K562 (cell line): ENCODE data around the gene ZFYVE28. TPM values are rescaled to one million over a fixed set of nuclear protein-coding genes. Genes with fewer than 3 reads are reported as not detected.
A peak's percentile ranks its signal among the peaks of the same experiment; 100 is the strongest.

Experiments
- ATAC-seq: fragments of 200-7000 bp; cut with Tn5 transposase; 3 replicates; pipeline ENCODE4 v1.9.1; 2020; ENCODE audit warnings: moderate library complexity
- BruUV-seq: library from RNA; stranded (reverse); fragments of 400-500 nt; replicated peaks from 2 replicates; lab custom pipeline; 2021; lab: Mats Ljungman, UMichigan
- CTCF ChIA-PET: fragments of 300-600 bp; formaldehyde crosslinking; extraction: SDS; loops from one replicate; lab custom pipeline; 2021; ENCODE audit warnings: low intra/inter-chr PET ratio; lab: Yijun Ruan, JAX
- POLR2A ChIA-PET: fragments of 300-600, 350-650 bp; sonication (Branson Sonifier 250); formaldehyde crosslinking; extraction: SDS; loops from one replicate; lab custom pipeline; 2021; ENCODE audit warnings: antibody characterized with exemption, inconsistent platforms; lab: Yijun Ruan, JAX
- DNase-seq, 4 experiments: peaks; one replicate each; pipeline versions ENCODE4 v3.0.0 to v3.0.0-alpha.2; 2011 to 2018; ENCODE audit warnings: low spot score in 3 of 4, mixed read lengths in 3 of 4; ENCODE audit errors: extremely low read depth in 1 of 4
- FAIRE-seq: peaks from 2 replicates; lab custom pipeline; 2011; peaks lifted over from hg19 to GRCh38; lab: Jason Lieb, UNC
- H2AFZ ChIP-seq: 2 replicates; pipeline ENCODE4 v1.6.0; 2011; ENCODE audit warnings: low read depth, low read length, control low read depth, inconsistent platforms
- H3K27ac ChIP-seq: fragments of 200-600 bp; 3 replicates; pipeline ENCODE4 v1.8.0; 2011; ENCODE audit warnings: low read depth, mild to moderate bottlenecking, control low read depth, inconsistent platforms, low read length, moderate library complexity, mixed read lengths; ENCODE audit errors: extremely low read depth
- H3K27me3 ChIP-seq, 2 experiments: fragments of 300-600 bp in 1 of 2; 2 replicates in 1 of 2; 3 replicates in 1 of 2; pipeline versions ENCODE4 v1.6.0 to v1.8.0; 2011; ENCODE audit warnings: inconsistent platforms in 2 of 2, low read length in 2 of 2, mild to moderate bottlenecking in 1 of 2, mixed read lengths in 1 of 2, moderate library complexity in 1 of 2; ENCODE audit not compliant: control insufficient read depth in 2 of 2, insufficient read depth in 2 of 2
- H3K36me3 ChIP-seq: fragments of 300-600 bp; 3 replicates; pipeline ENCODE4 v1.8.0; 2011; ENCODE audit warnings: mild to moderate bottlenecking, low read length, inconsistent platforms; ENCODE audit not compliant: control insufficient read depth, insufficient read depth
- H3K4me1 ChIP-seq, 2 experiments: fragments of 200-600 bp in 1 of 2; replicated peaks in 1 of 2; 2 replicates in 1 of 2; 3 replicates in 1 of 2; pipeline versions ENCODE4 v1.5.1 to v1.8.0; 2011; ENCODE audit warnings: inconsistent platforms in 2 of 2, low read length in 2 of 2, mild to moderate bottlenecking in 1 of 2, mixed read lengths in 1 of 2, moderate library complexity in 1 of 2; ENCODE audit not compliant: control insufficient read depth in 2 of 2, insufficient read depth in 2 of 2
- H3K4me2 ChIP-seq: 2 replicates; pipeline ENCODE4 v1.6.1; 2011; ENCODE audit warnings: low read length, control low read depth, inconsistent platforms, mixed read lengths; ENCODE audit not compliant: insufficient read depth
- H3K4me3 ChIP-seq: fragments of 200-600 bp; sonication (generic), shearing (Covaris generic); 2 replicates; pipeline ENCODE4 v1.5.1; 2016; ENCODE audit warnings: control low read depth, inconsistent platforms
- H3K79me2 ChIP-seq: fragments of 200-600 bp; 3 replicates; pipeline ENCODE4 v1.8.0; 2011; ENCODE audit warnings: low read length, inconsistent platforms; ENCODE audit not compliant: control insufficient read depth, insufficient read depth
- H3K9ac ChIP-seq, 2 experiments: 2 replicates each; pipeline versions ENCODE4 v1.6.0 to v1.6.1; 2011; ENCODE audit warnings: low read depth in 2 of 2, low read length in 2 of 2, control low read depth in 1 of 2, inconsistent platforms in 1 of 2, mild to moderate bottlenecking in 1 of 2, mixed read lengths in 1 of 2; ENCODE audit not compliant: insufficient read depth in 1 of 2
- H3K9me1 ChIP-seq: one replicate; pipeline ENCODE4 v1.6.0; 2011; ENCODE audit warnings: inconsistent platforms, mild to moderate bottlenecking, low read length, moderate library complexity; ENCODE audit not compliant: control insufficient read depth, insufficient read depth
- H3K9me3 ChIP-seq: replicated peaks from 2 replicates; pipeline ENCODE4 v1.5.1; 2011; ENCODE audit warnings: low read depth, low read length, inconsistent platforms; ENCODE audit not compliant: control insufficient read depth, insufficient read depth
- H4K20me1 ChIP-seq: replicated peaks from 2 replicates; pipeline ENCODE4 v1.6.1; 2011; ENCODE audit warnings: low read length, inconsistent platforms, mixed read lengths; ENCODE audit not compliant: control insufficient read depth, insufficient read depth
- DDX20 ChIP-seq: fragments of 450-650 bp; IDR thresholded peaks from 2 replicates; pipeline ENCODE4 v1.6.1; 2016; ENCODE audit warnings: missing genetic modification characterization, low read depth, mild to moderate bottlenecking, missing compliant biosample characterization, moderate library complexity
- KLF16 ChIP-seq: IDR thresholded peaks from 2 replicates; pipeline ENCODE4 v1.6.1; 2016; ENCODE audit warnings: antibody characterized with exemption
- MED1 ChIP-seq: sonication (generic); formaldehyde crosslinking; IDR thresholded peaks from 2 replicates; pipeline ENCODE4 v1.8.1; 2023; ENCODE audit warnings: missing genetic modification reagents, borderline replicate concordance
- NR4A1 ChIP-seq, 2 experiments: fragments of 250-450 bp in 1 of 2; fragments of 450-650 bp in 1 of 2; sonication (Bioruptor Pico) in 1 of 2; IDR thresholded peaks; 2 replicates each; pipeline versions ENCODE4 v1.4.0 to v1.6.1; 2016 to 2020; ENCODE audit warnings: mild to moderate bottlenecking in 2 of 2, missing compliant biosample characterization in 1 of 2, missing genetic modification characterization in 1 of 2, moderate library complexity in 1 of 2
- TEAD2 ChIP-seq: fragments of 450-650 bp; IDR thresholded peaks from 2 replicates; pipeline ENCODE4 v1.6.1; 2016; ENCODE audit warnings: missing genetic modification characterization, control low read depth, missing compliant biosample characterization
- ZNF644 ChIP-seq: fragments of 200-800 bp; sonication (Bioruptor generic); IDR thresholded peaks from 2 replicates; pipeline ENCODE4 v1.6.1; 2016; ENCODE audit warnings: low read depth, missing genetic modification characterization, missing compliant biosample characterization
- ZSCAN29 ChIP-seq: fragments of 450-650 bp; IDR thresholded peaks from 2 replicates; pipeline ENCODE4 v1.6.1; 2017
- ZZZ3 ChIP-seq: fragments of 450-650 bp; IDR thresholded peaks from 2 replicates; pipeline ENCODE4 v1.6.1; 2016; ENCODE audit warnings: antibody characterized with exemption, mild to moderate bottlenecking, moderate library complexity
- WGBS: fragments of 100-300 bp; shearing (Covaris generic); methylation state at CpG from one replicate; pipeline ENCODE4 v1.1.6; 2016; ENCODE audit warnings: low coverage, mixed read lengths; ENCODE audit not compliant: insufficient coverage; ENCODE audit errors: missing lambda C conversion rate; 5-methylcytosine and 5-hydroxymethylcytosine counted together
- in situ Hi-C: fragments of 300-500 bp; cut with MboI; formaldehyde crosslinking; loops from 4 replicates; pipeline ENCODE4 v1.15.0; 2018; ENCODE audit warnings: inconsistent platforms, mixed read lengths
- intact Hi-C: fragments of 100-400 bp; cut with micrococcal nuclease; formaldehyde crosslinking; loops from 2 replicates; pipeline ENCODE4 v1.14.2; 2022
- polyA plus RNA-seq, 8 experiments: library from polyadenylated mRNA; depleted of rRNA in 4 of 8; stranded (reverse) in 5 of 8; unstranded in 3 of 8; fragments of >200 nt; fragmentation: Nextera tagmentation in 2 of 8; fragmentation: Illumina TruSeq in 1 of 8; extraction: Ambion mirVana in 2 of 8; extraction: Trizol in 1 of 8; gene quantifications; 2 replicates each; pipeline versions ENCODE4 v1.2.1 to v1.2.3, GENCODE V29; 2011 to 2014; ENCODE audit warnings: inconsistent platforms in 1 of 8, missing spikeins in 1 of 8
- total RNA-seq, 7 experiments: library from RNA; depleted of rRNA in 6 of 7; stranded (reverse); fragments of >200 nt in 6 of 7; fragmentation: Illumina TruSeq in 2 of 7; extraction: Trizol in 2 of 7; gene quantifications; 2 replicates each; pipeline versions ENCODE4 v1.2.1 to v1.2.3, GENCODE V29; 2011 to 2021; ENCODE audit warnings: low replicate concordance in 1 of 7
- TF ChIP-seq, protein P1 (sequence below): fragments of 450-650 bp; IDR thresholded peaks from 2 replicates; pipeline ENCODE4 v1.6.1; 2016; ENCODE audit warnings: antibody characterized with exemption
- TF ChIP-seq, protein P2 (sequence below): sonication (generic); formaldehyde crosslinking; IDR thresholded peaks from 2 replicates; pipeline ENCODE4 v1.8.0; 2022; ENCODE audit warnings: mild to moderate bottlenecking, low read depth, missing genetic modification reagents
- TF ChIP-seq, protein P3 (sequence below), 2 experiments: fragments of 200-800 bp in 1 of 2; sonication (Bioruptor generic) in 1 of 2; sonication (generic) in 1 of 2; formaldehyde crosslinking in 1 of 2; IDR thresholded peaks in 1 of 2; conservative IDR thresholded peaks in 1 of 2; 2 replicates each; pipeline versions ENCODE4 v1.5.0 to v1.6.1; 2016 to 2020; ENCODE audit warnings: missing compliant biosample characterization in 1 of 2, missing genetic modification characterization in 1 of 2, missing genetic modification reagents in 1 of 2
- TF ChIP-seq, protein P4 (sequence below): sonication (generic); formaldehyde crosslinking; IDR thresholded peaks from 2 replicates; pipeline ENCODE4 v1.8.0; 2023; ENCODE audit warnings: mild to moderate bottlenecking, missing genetic modification reagents

Gene ZFYVE28
- total and polyA plus RNA-seq, 9 of the 15 experiments (the other 6 are each of a cell fraction or from before 2014, with no cell fraction given): 1.3 to 24.8 (median 8.9) TPM

DNA sequence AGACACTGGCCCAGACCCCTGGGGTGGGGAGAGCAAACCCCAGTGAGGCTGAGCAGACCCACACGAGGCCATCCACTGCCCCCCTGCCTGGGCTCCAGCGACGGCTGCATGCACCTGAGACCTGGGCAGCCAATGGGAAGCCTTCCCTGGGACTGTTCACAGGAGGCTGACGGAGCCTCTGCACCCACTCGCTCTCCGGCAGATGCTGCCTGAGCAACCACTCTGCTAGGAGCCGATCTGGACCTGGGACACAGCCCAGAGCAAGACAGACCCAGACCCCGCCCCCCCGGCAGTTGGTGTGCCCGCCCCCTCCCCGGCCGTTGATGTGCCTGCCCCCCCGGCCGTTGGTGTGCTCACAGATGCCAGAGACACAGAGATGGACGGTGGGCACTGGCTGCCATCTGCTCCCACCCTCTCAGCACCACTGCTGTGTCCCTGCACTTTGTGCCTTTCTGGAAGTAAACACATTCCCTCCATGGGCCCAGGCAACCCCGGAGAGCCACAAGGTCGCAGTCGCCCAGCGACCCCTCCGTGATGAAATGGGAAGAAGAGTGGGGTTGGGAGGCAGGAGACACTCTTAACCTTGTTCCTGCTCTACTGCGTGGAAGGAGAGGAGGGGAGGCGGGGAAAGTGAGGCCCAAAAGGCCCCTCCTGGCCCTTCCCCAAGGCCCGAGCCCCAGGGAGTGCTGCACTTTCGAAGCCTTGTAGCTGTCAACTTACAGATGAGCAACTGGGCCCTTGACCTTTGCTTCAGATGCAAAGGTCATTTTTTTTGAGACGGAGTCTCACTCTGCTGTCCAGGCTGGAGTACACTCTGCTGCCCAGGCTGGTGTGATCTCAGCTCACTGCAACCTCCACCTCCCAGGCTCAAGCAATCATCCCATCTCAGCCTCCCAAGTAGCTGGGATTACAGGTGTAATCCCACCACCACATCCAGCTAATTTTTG is 62.0 kb downstream of the ZFYVE28 start:
- Histone ChIP-seq H3K27ac (no peak overlapping the region), H3K4me3 (no peak overlapping the region), H3K27me3 (no peaks in the 10 kb centered on the region), H3K4me2 (no peak overlapping the region), H3K4me1 (peaks cover 0 to 45% of the 10 kb centered on the region in 2 experiments; a peak in 3 of 5 replicates), H4K20me1 (no peaks in the 10 kb centered on the region; the same call in 1 of the 2 replicates), H3K9ac (peak overlapping the region in 1 of 2 experiments; percentile 14; a peak in 1 of 4 replicates), H3K9me3 (no peaks in the 10 kb centered on the region), H2AFZ (no peak overlapping the region), H3K36me3 (peaks cover 4% of the 10 kb centered on the region; the same call in 1 of the 3 replicates), H3K9me1 (peaks cover 5% of the 10 kb centered on the region), H3K79me2 (peaks cover 24% of the 10 kb centered on the region)
- no peak for FAIRE-seq
- no TSS peak for BruUV-seq
- POLR2A ChIA-PET: interaction anchor here (0.6 to 1.6 kb wide), 5 partner anchors 16 to 946 kb away, joined by 3 read pairs; no protein-coding TSS in a partner anchor
- WGBS: 85% methylated on average over 14 of the region's 25 CpGs
- no peak for DNase-seq
- in situ Hi-C loops: no loop called here
- intact Hi-C loops: no loop called here
- CTCF ChIA-PET: no interaction called here
- no peak for ATAC-seq
- TF ChIP-seq DDX20 (tag) (no peak), TEAD2 (no peak), MED1 (CRISPR knock-in tag) (no peak), ZZZ3 (no peak), NR4A1 (CRISPR knock-in tag; IDR thresholded peaks at IDR 0.05) (no peak), NR4A1 (tag; IDR thresholded peaks at IDR 0.05) (no peak), ZNF644 (tag) (no peak), ZSCAN29 (no peak), KLF16 (no peak)
- TF ChIP-seq, protein P1, sequence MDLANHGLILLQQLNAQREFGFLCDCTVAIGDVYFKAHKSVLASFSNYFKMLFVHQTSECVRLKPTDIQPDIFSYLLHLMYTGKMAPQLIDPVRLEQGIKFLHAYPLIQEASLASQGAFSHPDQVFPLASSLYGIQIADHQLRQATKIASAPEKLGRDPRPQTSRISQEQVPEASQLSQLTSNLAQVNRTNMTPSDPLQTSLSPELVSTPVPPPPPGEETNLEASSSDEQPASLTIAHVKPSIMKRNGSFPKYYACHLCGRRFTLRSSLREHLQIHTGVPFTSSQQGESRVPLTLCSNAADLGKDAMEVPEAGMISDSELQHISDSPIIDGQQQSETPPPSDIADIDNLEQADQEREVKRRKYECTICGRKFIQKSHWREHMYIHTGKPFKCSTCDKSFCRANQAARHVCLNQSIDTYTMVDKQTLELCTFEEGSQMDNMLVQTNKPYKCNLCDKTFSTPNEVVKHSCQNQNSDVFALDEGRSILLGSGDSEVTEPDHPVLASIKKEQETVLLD: no peak
- TF ChIP-seq, protein P2, sequence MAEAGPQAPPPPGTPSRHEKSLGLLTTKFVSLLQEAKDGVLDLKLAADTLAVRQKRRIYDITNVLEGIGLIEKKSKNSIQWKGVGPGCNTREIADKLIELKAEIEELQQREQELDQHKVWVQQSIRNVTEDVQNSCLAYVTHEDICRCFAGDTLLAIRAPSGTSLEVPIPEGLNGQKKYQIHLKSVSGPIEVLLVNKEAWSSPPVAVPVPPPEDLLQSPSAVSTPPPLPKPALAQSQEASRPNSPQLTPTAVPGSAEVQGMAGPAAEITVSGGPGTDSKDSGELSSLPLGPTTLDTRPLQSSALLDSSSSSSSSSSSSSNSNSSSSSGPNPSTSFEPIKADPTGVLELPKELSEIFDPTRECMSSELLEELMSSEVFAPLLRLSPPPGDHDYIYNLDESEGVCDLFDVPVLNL (CRISPR knock-in tag): no peak
- TF ChIP-seq, protein P3, sequence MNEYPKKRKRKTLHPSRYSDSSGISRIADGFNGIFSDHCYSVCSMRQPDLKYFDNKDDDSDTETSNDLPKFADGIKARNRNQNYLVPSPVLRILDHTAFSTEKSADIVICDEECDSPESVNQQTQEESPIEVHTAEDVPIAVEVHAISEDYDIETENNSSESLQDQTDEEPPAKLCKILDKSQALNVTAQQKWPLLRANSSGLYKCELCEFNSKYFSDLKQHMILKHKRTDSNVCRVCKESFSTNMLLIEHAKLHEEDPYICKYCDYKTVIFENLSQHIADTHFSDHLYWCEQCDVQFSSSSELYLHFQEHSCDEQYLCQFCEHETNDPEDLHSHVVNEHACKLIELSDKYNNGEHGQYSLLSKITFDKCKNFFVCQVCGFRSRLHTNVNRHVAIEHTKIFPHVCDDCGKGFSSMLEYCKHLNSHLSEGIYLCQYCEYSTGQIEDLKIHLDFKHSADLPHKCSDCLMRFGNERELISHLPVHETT (CRISPR knock-in tag; conservative IDR thresholded peaks at IDR 0.05 in 1 of 2, IDR thresholded peaks at IDR 0.05 in 1 of 2): no peak
- TF ChIP-seq, protein P4, sequence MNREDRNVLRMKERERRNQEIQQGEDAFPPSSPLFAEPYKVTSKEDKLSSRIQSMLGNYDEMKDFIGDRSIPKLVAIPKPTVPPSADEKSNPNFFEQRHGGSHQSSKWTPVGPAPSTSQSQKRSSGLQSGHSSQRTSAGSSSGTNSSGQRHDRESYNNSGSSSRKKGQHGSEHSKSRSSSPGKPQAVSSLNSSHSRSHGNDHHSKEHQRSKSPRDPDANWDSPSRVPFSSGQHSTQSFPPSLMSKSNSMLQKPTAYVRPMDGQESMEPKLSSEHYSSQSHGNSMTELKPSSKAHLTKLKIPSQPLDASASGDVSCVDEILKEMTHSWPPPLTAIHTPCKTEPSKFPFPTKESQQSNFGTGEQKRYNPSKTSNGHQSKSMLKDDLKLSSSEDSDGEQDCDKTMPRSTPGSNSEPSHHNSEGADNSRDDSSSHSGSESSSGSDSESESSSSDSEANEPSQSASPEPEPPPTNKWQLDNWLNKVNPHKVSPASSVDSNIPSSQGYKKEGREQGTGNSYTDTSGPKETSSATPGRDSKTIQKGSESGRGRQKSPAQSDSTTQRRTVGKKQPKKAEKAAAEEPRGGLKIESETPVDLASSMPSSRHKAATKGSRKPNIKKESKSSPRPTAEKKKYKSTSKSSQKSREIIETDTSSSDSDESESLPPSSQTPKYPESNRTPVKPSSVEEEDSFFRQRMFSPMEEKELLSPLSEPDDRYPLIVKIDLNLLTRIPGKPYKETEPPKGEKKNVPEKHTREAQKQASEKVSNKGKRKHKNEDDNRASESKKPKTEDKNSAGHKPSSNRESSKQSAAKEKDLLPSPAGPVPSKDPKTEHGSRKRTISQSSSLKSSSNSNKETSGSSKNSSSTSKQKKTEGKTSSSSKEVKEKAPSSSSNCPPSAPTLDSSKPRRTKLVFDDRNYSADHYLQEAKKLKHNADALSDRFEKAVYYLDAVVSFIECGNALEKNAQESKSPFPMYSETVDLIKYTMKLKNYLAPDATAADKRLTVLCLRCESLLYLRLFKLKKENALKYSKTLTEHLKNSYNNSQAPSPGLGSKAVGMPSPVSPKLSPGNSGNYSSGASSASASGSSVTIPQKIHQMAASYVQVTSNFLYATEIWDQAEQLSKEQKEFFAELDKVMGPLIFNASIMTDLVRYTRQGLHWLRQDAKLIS: no peak
